ENCODE data around the gene RICTOR.

RICTOR gene

GRCh38 chr5:38932854-38933408, 141.3 kb downstream of the RICTOR start:
- no peak for DNase-seq (ENCODE audit: low read depth)

GRCh38 chr5:38931731-38932130, 142.5 kb downstream of the RICTOR start:
- DNase-seq (ENCODE audit: low read depth) = peak; percentile 38

- DNase-seq (ENCODE audit: low read depth) = no peak
Measured at GRCh38 chr5:38929838-38930237, 144.4 kb downstream of the RICTOR start.

- no peak for DNase-seq (ENCODE audit: low read depth)
Measured at GRCh38 chr5:38927470-38927869, 146.7 kb downstream of the RICTOR start.

GRCh38 chr5:38926121-38926520, 148.1 kb downstream of the RICTOR start:
- DNase-seq (ENCODE audit: low read depth) = peak; percentile 67

- DNase-seq (ENCODE audit: low read depth) = peak; percentile 86
Measured at GRCh38 chr5:38925154-38925925, 148.9 kb downstream of the RICTOR start.

GRCh38 chr5:38923661-38924451, 150.3 kb downstream of the RICTOR start:
- peak; percentile 79 for DNase-seq (ENCODE audit: low read depth)

GRCh38 chr5:38922199-38922598, 152.0 kb downstream of the RICTOR start:
- DNase-seq (ENCODE audit: low read depth) = peak; percentile 56

- DNase-seq (ENCODE audit: low read depth) = no peak
Measured at GRCh38 chr5:38921174-38921573, 153.0 kb downstream of the RICTOR start.

GRCh38 chr5:38916802-38917201, 157.4 kb downstream of the RICTOR start:
- DNase-seq (ENCODE audit: low read depth) = no peak

GRCh38 chr5:38913714-38914113, 160.5 kb downstream of the RICTOR start:
- peak; percentile 53 for DNase-seq (ENCODE audit: low read depth)

- no peak for DNase-seq (ENCODE audit: low read depth)
Measured at GRCh38 chr5:38911933-38912332, 162.3 kb downstream of the RICTOR start.

GRCh38 chr5:38906503-38906902, 167.7 kb downstream of the RICTOR start:
- DNase-seq (ENCODE audit: low read depth) = no peak

GRCh38 chr5:38905516-38905915, 168.7 kb downstream of the RICTOR start:
- peak; percentile 15 for DNase-seq (ENCODE audit: low read depth)

- DNase-seq (ENCODE audit: low read depth) = no peak
Measured at GRCh38 chr5:38899936-38900335, 174.3 kb downstream of the RICTOR start.

GRCh38 chr5:38896760-38897159, 177.4 kb downstream of the RICTOR start:
- DNase-seq (ENCODE audit: low read depth) = no peak

GRCh38 chr5:38892363-38892762, 181.8 kb downstream of the RICTOR start:
- DNase-seq (ENCODE audit: low read depth) = no peak

- no peak for DNase-seq (ENCODE audit: low read depth)
Measured at GRCh38 chr5:38891563-38891962, 182.6 kb downstream of the RICTOR start.

- DNase-seq (ENCODE audit: low read depth) = no peak
Measured at GRCh38 chr5:38889424-38889823, 184.8 kb downstream of the RICTOR start.

GRCh38 chr5:38888041-38888440, 186.2 kb downstream of the RICTOR start:
- DNase-seq (ENCODE audit: low read depth) = no peak
